Motor neuron (in vitro differentiated cells): Measurements from ENCODE around the gene PSMB5. TPM values are rescaled to one million over a fixed set of nuclear protein-coding genes. Genes with fewer than 3 reads are reported as not detected.
A peak's percentile ranks its signal among the peaks of the same experiment; 100 is the strongest.
"Not testable (repeated sequence)": the region's sequence is repeated elsewhere in the genome, so short reads cannot be mapped to it uniquely, and the experiment has no call there.

Experiments
- ATAC-seq, 8 experiments: fragments of 200-7000 bp; cut with Tn5 transposase; replicated peaks in 6 of 8; 2 replicates each; pipeline ENCODE4 v1.8.0; 2021; ENCODE audit warnings: mild to moderate bottlenecking in 8 of 8, moderate library complexity in 8 of 8
- H3K27ac ChIP-seq, 2 donors: fragments of 250-450 bp; sonication (Bioruptor Pico); 2 replicates each; pipeline ENCODE4 v1.9.0; 2021; ENCODE audit warnings: antibody characterized with exemption in 2 of 2, mild to moderate bottlenecking in 2 of 2, moderate library complexity in 1 of 2
- H3K4me1 ChIP-seq, 2 donors: fragments of 250-450 bp; sonication (Bioruptor Pico); replicated peaks in 1 of 2; 2 replicates each; pipeline ENCODE4 v1.6.1; 2021; ENCODE audit warnings: antibody characterized with exemption in 2 of 2, mild to moderate bottlenecking in 2 of 2, moderate library complexity in 1 of 2
- H3K4me3 ChIP-seq, 5 donors: fragments of 250-450 bp; sonication (Bioruptor Pico); 2 replicates each; pipeline ENCODE4 v1.9.0; 2021; ENCODE audit warnings: antibody characterized with exemption in 5 of 5, mild to moderate bottlenecking in 5 of 5, moderate library complexity in 4 of 5
- WGBS, 10 experiments: fragments of 450-650 bp; shearing (Covaris generic); methylation state at CpG; one replicate each; pipeline ENCODE4 v1.0.0; 2022; 5-methylcytosine and 5-hydroxymethylcytosine counted together
- in situ Hi-C, 9 experiments: fragments of 400-800 bp; cut with MboI; loops; one replicate each; pipeline ENCODE4 v1.15.0; 2021; ENCODE audit warnings: low sequenced_read_pairs in 9 of 9, low pct_unique_long_range_greater_than_20kb in 2 of 9; ENCODE audit not compliant: unreplicated experiment in 9 of 9
- total RNA-seq, 8 experiments: library from RNA; unstranded; fragments of 300-600 nt; gene quantifications; 2 replicates each; pipeline versions ENCODE4 v1.2.3 to v1.2.4, GENCODE V29; 2022

Gene PSMB5
- total RNA-seq, 8 experiments from 2014 or later, result 109 to 312 (median 143) TPM

DNA sequence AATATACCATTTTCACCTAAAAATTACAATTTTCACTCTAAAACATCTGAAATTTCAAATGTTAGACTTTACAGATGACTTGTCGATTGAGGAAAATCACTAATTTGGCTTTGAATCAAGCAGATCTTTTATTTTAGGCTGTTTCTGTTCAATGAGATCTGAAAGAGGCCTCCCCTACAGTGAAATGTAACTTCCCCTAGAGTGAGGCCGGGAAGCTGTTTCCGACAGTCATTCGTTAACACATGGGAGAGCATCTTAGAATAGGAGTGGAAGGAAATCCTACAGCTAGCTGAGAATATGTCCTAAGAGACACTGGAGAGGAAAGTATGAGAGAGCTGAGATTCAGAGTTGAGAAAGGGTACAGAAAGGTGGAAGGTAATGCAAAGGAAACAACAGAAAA is 19.1 kb downstream of the PSMB5 start:
- peak in 2 of 8 experiments; percentile 42 to 47 for ATAC-seq
- Histone ChIP-seq H3K4me1 (peaks cover 10 to 16% of the 10 kb centered on the region in 2 donors), H3K27ac (peak overlapping the region in 1 of 2 donors; percentile 8), H3K4me3 (no peak overlapping the region)
- WGBS, 10 experiments, result 20 to 100% (median 71%) methylated on average over 1 to 4 of the region's 4 CpGs; no CpG with 5 or more reads in 1 of the 10 experiments
- in situ Hi-C loops, result no loop called here

DNA sequence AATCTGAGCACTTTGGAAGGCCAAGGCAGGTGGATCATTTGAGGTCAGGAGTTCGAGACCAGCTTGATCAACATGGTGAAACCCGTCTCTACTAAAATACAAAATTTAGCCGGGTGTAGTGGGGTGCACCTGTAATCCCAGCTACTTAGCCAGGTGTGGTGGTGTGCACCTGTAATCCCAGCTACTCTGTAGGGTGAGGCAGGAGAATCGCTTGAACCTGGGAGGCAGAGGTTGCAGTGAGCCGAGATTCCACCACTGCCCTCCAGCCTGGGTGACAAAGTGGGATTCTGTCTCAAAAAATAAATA is 21.0 kb downstream of the PSMB5 start:
- WGBS, 10 experiments, result 80 to 100% (median 93%) methylated on average over 1 to 4 of the region's 5 CpGs; no CpG with 5 or more reads in 3 of the 10 experiments
- in situ Hi-C loops, H3K4me3 ChIP-seq, H3K27ac ChIP-seq, ATAC-seq: not testable (repeated sequence)
- peaks cover 13 to 22% of the 10 kb centered on the region in 2 donors for H3K4me1 ChIP-seq

DNA sequence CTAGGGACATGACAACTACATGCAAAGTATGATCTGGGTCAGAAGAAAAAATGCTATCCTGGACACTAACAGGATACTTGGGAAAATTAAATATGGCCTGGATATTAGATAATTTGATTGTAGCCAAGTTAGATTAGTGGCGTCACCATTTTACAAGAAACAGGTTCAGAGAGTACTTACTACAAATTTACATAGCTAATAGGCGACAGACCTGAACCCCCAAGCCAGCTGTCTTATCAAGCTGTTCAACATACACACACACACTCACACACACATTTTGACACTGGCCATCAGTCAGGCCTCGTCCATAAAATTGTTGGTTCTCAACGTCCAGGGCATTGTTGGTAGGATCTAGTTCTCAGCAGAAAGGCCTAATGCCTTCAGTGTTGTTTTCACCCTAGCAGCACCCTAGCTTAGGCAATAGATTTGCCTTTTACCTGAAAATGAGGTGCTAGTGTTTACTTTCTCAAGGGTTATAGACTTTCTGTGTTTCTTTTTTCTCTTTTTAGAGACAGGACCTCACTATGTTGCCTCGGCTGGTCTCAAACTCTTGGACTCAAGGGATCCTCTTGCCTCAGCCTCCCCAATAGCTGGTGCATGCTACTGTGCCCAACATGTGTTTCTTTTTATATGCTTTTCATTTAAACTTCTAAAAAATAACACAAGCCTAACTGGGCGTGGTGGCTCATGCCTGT is 21.5 kb downstream of the PSMB5 start:
- ATAC-seq, result no peak
- WGBS, 10 experiments, result 51 to 100% (median 80%) methylated on average over 1 to 5 of the region's 6 CpGs
- Histone ChIP-seq H3K4me1 (peaks cover 16 to 25% of the 10 kb centered on the region in 2 donors), H3K27ac (no peak overlapping the region), H3K4me3 (no peak overlapping the region)
- in situ Hi-C loops, result no loop called here

DNA sequence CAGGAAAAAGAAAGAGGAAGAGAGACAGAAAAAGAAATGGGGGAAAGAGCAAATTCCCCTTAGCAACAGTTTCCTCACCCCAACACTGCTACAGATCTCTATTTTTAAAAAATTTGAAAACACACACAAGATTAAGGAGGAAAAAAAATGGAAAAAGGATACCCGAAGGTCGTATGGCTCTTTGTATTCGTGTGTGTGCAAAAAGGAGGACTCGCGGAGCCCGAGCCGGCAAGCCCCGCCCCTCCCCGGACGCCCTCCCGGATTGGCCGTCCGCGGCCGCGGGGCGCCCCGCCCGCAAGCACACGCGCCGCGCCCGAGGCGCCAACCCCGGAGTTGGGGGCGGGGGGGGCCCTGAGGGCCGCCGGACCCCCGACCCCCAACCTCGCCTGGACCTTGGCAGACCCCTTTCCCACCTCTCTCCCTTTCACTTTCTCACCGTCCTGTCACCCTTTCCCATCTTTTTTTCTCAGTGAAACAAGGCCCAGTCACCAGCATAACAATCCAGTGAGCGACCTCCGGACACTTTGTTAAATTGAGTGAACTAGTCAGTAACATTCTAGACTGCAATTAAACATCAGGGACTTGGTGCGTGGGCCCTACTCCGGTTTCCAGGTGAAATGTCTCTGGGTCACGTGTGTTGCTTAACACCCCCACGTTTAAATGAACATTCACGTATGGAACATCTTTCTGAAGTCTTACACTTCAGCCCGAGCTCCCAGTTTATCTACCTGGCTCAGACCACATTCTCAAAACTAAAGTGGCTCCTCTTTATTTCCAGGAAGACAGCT is 24.6 kb downstream of the PSMB5 start, which contains the start of gene C14orf93:
Gene C14orf93 (minus strand): TSS at position 205 of the 788 bp plus-strand sequence. CDS start 11,120 bp downstream, outside the sequence.
- Histone ChIP-seq H3K4me3 (peak within 1 kb of the TSS; percentile 20 to 40 (median 35)), H3K4me1 (peaks cover 30 to 38% of the 10 kb centered on the region in 2 donors), H3K27ac (peak within 1 kb of the TSS; percentile 16 to 49)
- 5 to 80% (median 11%) methylated on average over 2 to 19 of the region's 40 CpGs; no CpG with 5 or more reads in 1 of the 10 experiments for WGBS, 10 experiments
- peak; percentile 4 to 20 (median 14) for ATAC-seq
- in situ Hi-C loops, result no loop called here

DNA sequence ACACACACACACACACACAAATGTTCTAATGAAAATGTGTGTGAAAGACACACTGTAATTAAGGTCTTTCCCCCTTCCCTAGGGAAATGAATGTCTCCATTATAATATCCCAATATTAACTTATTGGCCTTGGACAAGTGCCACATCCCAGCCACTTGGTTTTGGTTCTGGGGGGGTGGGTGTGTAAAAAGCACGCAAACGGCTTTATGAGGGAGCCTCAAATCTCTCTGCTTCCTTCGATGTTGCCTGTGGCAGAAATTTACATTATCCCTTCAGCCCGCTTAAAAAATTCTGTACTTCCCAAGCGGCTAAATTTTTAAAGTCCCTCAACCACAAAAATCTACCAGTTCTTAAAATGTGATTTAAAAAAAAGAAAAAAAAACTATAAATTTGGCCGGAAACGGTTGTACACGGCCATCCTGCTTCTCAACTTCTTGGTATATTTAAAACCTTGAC is 25.2 kb downstream of the PSMB5 start:
- in situ Hi-C loops, result no loop called here
- H3K4me1 ChIP-seq, result peaks cover 30 to 38% of the 10 kb centered on the region in 2 donors
- H3K4me3 ChIP-seq, result peak overlapping the region; percentile 20 to 40 (median 35)
- H3K27ac ChIP-seq, result peak overlapping the region; percentile 16 to 49
- WGBS, 10 experiments, result 0 to 46% (median 14%) methylated on average over 2 to 8 of the region's 8 CpGs
- no peak for ATAC-seq

DNA sequence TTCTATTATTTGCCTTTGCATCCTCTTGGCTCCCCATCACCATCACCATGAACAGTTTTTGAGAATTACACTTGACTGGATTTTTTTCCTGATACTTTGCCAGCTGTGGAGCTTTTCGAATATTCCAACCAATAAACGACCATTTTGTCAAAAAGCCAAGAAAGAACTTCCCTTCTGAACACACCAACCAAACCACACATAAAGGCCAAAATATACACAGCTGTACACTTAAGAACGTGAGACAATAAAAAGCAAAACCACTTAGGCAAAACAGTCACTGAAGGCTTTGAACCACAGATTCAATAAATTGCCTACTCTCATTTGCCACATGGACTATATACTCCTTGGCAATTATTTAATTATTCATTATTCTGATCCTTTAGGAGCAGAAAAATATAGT is 25.9 kb downstream of the PSMB5 start:
- Histone ChIP-seq H3K4me1 (peaks cover 30 to 38% of the 10 kb centered on the region in 2 donors), H3K27ac (no peak overlapping the region), H3K4me3 (no peak overlapping the region)
- in situ Hi-C loops, result no loop called here
- no peak for ATAC-seq
- WGBS, 10 experiments, result 4 to 100% (median 70%) methylated on average over 1 to 3 of the region's 3 CpGs; no CpG with 5 or more reads in 1 of the 10 experiments

DNA sequence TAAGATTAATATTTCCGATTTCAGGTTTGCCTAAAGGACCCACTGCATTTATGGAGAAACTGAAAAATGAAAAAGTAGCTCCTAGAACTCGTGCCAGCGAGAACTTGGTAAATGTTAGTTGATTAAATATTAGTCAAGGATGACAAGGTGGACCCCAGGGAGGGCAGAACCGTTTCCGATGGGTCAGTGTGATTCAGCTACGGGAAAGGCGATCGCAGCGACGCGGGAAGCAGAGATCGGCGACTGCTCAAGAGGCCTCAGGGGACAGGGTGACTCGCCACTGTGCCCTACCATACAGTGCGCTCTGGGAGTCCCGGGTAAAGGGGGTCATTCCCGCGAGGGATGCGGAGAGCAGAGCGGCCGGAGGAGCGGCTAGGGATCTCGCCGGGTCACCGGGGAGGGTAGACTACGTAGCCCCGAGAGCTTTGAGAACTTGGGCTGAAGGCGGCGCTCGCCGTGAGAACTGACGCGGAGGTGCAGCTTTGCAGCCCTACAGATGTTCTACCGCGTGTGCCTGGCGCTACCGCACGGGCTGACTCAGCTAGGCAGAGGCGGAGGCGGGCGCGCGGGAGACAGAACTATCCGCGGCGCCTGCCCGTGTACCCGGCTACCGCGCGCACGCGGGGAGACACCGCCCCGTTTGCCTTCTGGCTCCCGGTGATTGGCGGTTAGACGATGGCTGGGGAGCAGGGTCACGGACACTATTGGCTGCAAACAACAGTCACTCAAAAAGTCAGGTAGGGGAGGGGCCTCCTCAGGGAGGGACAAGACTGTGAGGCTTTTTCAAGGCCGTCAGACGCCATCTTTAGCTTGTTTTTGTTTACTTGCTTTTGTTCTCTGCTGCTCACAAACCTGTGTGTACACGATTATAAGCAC is 27.9 kb downstream of the PSMB5 start:
- peak overlapping the region; percentile 90 to 93 for H3K27ac ChIP-seq

DNA sequence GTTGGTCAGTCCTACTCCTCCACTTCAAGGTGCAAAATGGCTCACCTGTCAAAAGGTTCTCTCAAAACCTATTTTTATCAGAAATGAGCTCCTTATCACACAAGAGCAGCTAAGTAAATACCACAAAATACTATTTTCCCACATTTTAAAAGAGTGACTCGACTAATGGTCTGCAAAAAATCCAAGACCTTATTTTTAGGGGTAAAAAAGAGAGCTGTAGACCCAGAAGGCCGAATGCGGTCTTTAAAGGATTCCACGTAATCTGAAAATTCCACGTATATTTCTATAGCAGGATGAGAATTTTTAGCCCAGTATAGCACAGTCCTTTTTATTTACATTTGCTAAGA is 28.5 kb downstream of the PSMB5 start:
- peak overlapping the region; percentile 42 to 65 (median 51) for H3K4me3 ChIP-seq
- 29 to 84% (median 58%) methylated on average over 2 to 5 of the region's 5 CpGs; no CpG with 5 or more reads in 1 of the 10 experiments for WGBS, 10 experiments
- peaks cover 30 to 35% of the 10 kb centered on the region in 2 donors for H3K4me1 ChIP-seq
- no peak for ATAC-seq
- peak overlapping the region; percentile 90 to 93 for H3K27ac ChIP-seq
- in situ Hi-C loops, result no loop called here

More for the DNA sequence above, 27.9 kb downstream of the PSMB5 start:
- H3K4me1 ChIP-seq, result peaks cover 30 to 35% of the 10 kb centered on the region in 2 donors
- 0 to 16% (median 1%) methylated on average over 2 to 30 of the region's 62 CpGs; no CpG with 5 or more reads in 1 of the 10 experiments for WGBS, 10 experiments
- in situ Hi-C loops, result no loop called here
- H3K4me3 ChIP-seq, result peak overlapping the region; percentile 42 to 65 (median 51)
- peak; percentile 94 to 98 (median 97) for ATAC-seq

DNA sequence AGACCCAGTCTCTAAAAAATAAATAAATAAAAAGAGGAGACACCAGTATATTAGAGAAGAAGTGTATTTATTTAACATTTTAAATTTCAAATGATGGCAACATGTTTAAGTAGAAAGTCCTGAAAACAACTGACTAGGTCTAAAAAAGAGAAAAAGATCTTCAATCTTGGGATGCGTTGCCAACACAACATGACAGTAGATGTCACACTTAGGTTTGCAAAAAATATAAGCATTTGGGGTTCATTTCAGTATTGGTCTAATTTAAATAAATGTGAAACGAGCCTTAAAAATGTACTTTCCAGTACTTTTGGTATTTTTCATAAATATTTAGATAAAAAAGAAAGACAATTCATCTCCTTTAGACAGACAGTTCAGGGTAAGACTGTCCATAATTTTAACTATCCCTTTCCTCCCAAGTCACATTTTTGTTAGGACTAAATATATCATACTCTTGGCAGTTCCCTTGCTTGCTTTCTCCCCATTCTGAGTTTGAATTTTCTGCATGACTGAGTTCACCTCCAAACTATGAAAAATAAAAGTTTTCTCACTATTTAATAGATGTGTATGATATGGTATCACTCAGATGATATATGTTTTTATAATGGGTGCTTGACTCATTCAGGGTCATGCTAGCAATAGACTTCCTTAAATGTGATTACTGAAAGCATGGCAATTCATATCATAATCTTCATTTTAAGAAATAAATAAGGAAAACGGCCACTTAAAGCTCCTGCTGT is 29.1 kb downstream of the PSMB5 start:
- Histone ChIP-seq H3K4me3 (peak overlapping the region in 4 of 5 donors; percentile 42 to 58 (median 48)), H3K4me1 (peaks cover 30 to 35% of the 10 kb centered on the region in 2 donors), H3K27ac (peak overlapping the region; percentile 90 to 93)
- WGBS, 10 experiments, result 70 to 100% (median 86%) methylated on average over 1 to 3 of the region's 3 CpGs; no CpG with 5 or more reads in 1 of the 10 experiments
- no peak for ATAC-seq
- in situ Hi-C loops, result no loop called here

DNA sequence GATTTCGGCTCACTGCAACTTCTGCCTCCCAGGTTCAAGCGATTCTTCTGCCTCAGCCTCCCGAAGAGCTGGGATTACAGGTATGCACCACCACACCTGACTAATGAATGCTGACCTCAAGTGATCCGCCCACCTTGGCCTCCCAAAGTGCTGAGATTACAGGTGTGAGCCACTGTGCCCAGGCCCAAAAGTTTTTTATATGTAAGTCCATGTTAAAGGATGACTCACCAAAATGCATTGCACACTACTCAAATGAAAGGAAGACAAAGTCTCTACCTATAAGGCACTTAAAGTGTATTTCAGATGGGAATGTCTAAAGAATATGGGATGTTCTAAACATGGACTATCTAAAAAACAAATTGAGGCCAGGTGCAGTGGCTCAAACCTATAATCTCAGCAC is 30.4 kb downstream of the PSMB5 start:
- ATAC-seq, H3K27ac ChIP-seq, H3K4me3 ChIP-seq, in situ Hi-C loops: not testable (repeated sequence)
- H3K4me1 ChIP-seq, result peaks cover 22 to 31% of the 10 kb centered on the region in 2 donors
- 93 to 100% (median 100%) methylated on average over 1 to 4 of the region's 4 CpGs; no CpG with 5 or more reads in 5 of the 10 experiments for WGBS, 10 experiments

DNA sequence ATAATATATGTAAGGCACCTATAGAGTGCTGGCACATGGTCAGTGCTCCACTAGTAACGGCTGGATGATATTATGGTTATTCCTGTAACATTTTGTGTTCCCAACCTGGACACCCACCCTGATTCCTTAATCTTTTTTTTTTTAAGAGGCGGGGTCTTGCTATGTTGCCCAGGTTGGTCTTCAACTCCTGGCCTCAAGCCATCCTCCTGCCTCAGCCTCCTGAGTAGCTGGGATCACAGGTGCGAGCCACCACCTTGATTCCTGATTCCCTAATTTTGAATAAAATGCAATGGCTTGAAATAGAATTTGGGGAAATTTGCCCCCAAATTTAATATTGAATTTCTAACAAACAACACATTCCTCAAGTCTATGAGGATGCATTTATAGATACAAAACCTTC is 32.1 kb downstream of the PSMB5 start:
- 79 to 100% (median 100%) methylated on average over 1 to 3 of the region's 3 CpGs; no CpG with 5 or more reads in 2 of the 10 experiments for WGBS, 10 experiments
- Histone ChIP-seq H3K4me1 (peaks cover 17 to 28% of the 10 kb centered on the region in 2 donors), H3K4me3 (no peak overlapping the region), H3K27ac (no peak overlapping the region)
- no peak for ATAC-seq
- in situ Hi-C loops, result no loop called here

DNA sequence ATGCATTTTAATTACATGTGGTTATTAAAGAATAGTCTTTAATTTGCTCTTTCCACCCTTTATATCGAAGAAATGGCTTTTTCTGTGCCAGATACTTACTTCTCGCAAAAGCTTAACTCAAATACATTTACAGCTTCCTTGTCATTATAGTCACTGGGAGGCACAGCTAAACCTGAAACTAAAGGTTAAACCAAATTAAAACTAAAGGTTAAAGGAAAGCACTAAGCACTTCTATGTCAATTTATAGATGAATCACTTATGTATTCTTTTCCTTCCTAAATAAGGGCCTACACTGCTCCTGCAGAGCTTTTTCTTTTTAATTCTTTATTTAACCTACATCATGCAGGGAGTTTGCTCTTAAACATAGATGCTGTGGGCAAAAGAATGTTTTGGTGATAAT is 33.8 kb downstream of the PSMB5 start:
- H3K4me3 ChIP-seq, result no peak overlapping the region
- no peak for ATAC-seq
- WGBS, 10 experiments, result 83 to 100% (median 95%) methylated on average over 1 to 2 of the region's 2 CpGs; no CpG with 5 or more reads in 1 of the 10 experiments
- no peak overlapping the region for H3K27ac ChIP-seq
- H3K4me1 ChIP-seq, result peaks cover 25 to 37% of the 10 kb centered on the region in 2 donors
- in situ Hi-C loops, result no loop called here
